ENCODE measurements around the gene ZNF750. TPM values are rescaled to one million over a fixed set of nuclear protein-coding genes. Genes with fewer than 3 reads are reported as not detected.

ZNF750 gene
- total and polyA plus RNA-seq, 4 donors, result 0.02 to 0.08 TPM; not detected in 2

GRCh38 chr17:82817947-82818346 lies 21.9 kb downstream of the ZNF750 start:
- WGBS, result 96% methylated on average over 5 of the region's 5 CpGs

GRCh38 chr17:82816358-82816757 lies 23.5 kb downstream of the ZNF750 start:
- 72% methylated on average over 7 of the region's 7 CpGs for WGBS
- no peak for TF ChIP-seq YY1 (IDR thresholded peaks at IDR 0.05)
- TF ChIP-seq JUND (IDR thresholded peaks at IDR 0.05), result no peak
- no peak for TF ChIP-seq ZBTB33 (IDR thresholded peaks at IDR 0.05)
- TF ChIP-seq RXRA (IDR thresholded peaks at IDR 0.05), result no peak
- no peak for TF ChIP-seq HNF4A (conservative IDR thresholded peaks at IDR 0.05)
- no peak for TF ChIP-seq ATF3 (IDR thresholded peaks at IDR 0.05)
- no peak for TF ChIP-seq RAD21 (IDR thresholded peaks at IDR 0.05)
- no peak for TF ChIP-seq TAF1 (conservative IDR thresholded peaks at IDR 0.05)
- no peak for TF ChIP-seq NR2F2 (IDR thresholded peaks at IDR 0.05)
- no peak for TF ChIP-seq MAX (IDR thresholded peaks at IDR 0.05)
- no peak for TF ChIP-seq GABPA (IDR thresholded peaks at IDR 0.05 in 1 of 2, conservative IDR thresholded peaks at IDR 0.05 in 1 of 2)
- TF ChIP-seq CTCF (IDR thresholded peaks at IDR 0.05; ENCODE audit: low read depth, low read length, missing input control), result no peak
- no peak for TF ChIP-seq REST (IDR thresholded peaks at IDR 0.05)
- no peak for TF ChIP-seq FOXA2 (IDR thresholded peaks at IDR 0.05)

More at GRCh38 chr17:82817947-82818346, 21.9 kb downstream of the ZNF750 start:
- no peak overlapping the region for H3K9ac ChIP-seq (ENCODE audit: low read depth in 1 of 2, low read length in 2 of 2)
- DNase-seq (ENCODE audit: low spot score), result no peak
- H3K4me3 ChIP-seq (ENCODE audit: low read depth in 1 of 3, low read length in 3 of 3), result no peak overlapping the region
- H3K27ac ChIP-seq (ENCODE audit: low read depth in 1 of 2, low read length in 2 of 2), result no peak overlapping the region
- no peaks in the 10 kb centered on the region for H3K27me3 ChIP-seq (ENCODE audit: control insufficient read depth in 4 of 4, insufficient read depth in 4 of 4, low read length in 3 of 4)
- peaks cover 0 to 5% (median 0%) of the 10 kb centered on the region in 4 donors for H3K9me3 ChIP-seq (ENCODE audit: control insufficient read depth in 4 of 4, low read length in 3 of 4)
- H3K4me1 ChIP-seq (ENCODE audit: control insufficient read depth in 4 of 4, insufficient read depth in 4 of 4, low read length in 3 of 4), result no peaks in the 10 kb centered on the region
- peaks cover 7 to 33% (median 14%) of the 10 kb centered on the region in 4 donors for H3K36me3 ChIP-seq (ENCODE audit: control insufficient read depth in 4 of 4, insufficient read depth in 3 of 4, low read depth in 1 of 4, low read length in 3 of 4)
- TF ChIP-seq TAF1 (conservative IDR thresholded peaks at IDR 0.05), result no peak
- no peak for TF ChIP-seq GABPA (IDR thresholded peaks at IDR 0.05 in 1 of 2, conservative IDR thresholded peaks at IDR 0.05 in 1 of 2)
- no peak for TF ChIP-seq RAD21 (IDR thresholded peaks at IDR 0.05)
- TF ChIP-seq MAX (IDR thresholded peaks at IDR 0.05), result no peak
- no peak for TF ChIP-seq REST (IDR thresholded peaks at IDR 0.05)

More at GRCh38 chr17:82816358-82816757, 23.5 kb downstream of the ZNF750 start:
- DNase-seq (ENCODE audit: low spot score), result no peak
- Histone ChIP-seq H3K4me3 (ENCODE audit: low read depth in 1 of 3, low read length in 3 of 3) (no peak overlapping the region), H3K27me3 (ENCODE audit: control insufficient read depth in 4 of 4, insufficient read depth in 4 of 4, low read length in 3 of 4) (no peaks in the 10 kb centered on the region), H3K36me3 (ENCODE audit: control insufficient read depth in 4 of 4, insufficient read depth in 3 of 4, low read depth in 1 of 4, low read length in 3 of 4) (peaks cover 7 to 41% (median 14%) of the 10 kb centered on the region in 4 donors), H3K4me1 (ENCODE audit: control insufficient read depth in 4 of 4, insufficient read depth in 4 of 4, low read length in 3 of 4) (no peaks in the 10 kb centered on the region), H3K9ac (ENCODE audit: low read depth in 1 of 2, low read length in 2 of 2) (no peak overlapping the region), H3K27ac (ENCODE audit: low read depth in 1 of 2, low read length in 2 of 2) (no peak overlapping the region), H3K9me3 (ENCODE audit: control insufficient read depth in 4 of 4, low read length in 3 of 4) (peaks cover 0 to 5% (median 0%) of the 10 kb centered on the region in 4 donors)
